AG04449 (cell line): ENCODE measurements around the gene RAD51B.
"Not testable (repeated sequence)": the region's sequence is repeated elsewhere in the genome, so short reads cannot be mapped to it uniquely, and the experiment has no call there.

Source experiments
- CTCF ChIA-PET: fragments of 350-600 bp; formaldehyde crosslinking; extraction: SDS; loops from one replicate; lab custom pipeline; 2021; ENCODE audit warnings: antibody characterized with exemption; lab: Yijun Ruan, JAX
- POLR2A ChIA-PET: fragments of 400-600, 350-600 bp; formaldehyde crosslinking; extraction: SDS; loops from one replicate; lab custom pipeline; 2020; ENCODE audit warnings: antibody characterized with exemption, inconsistent platforms; lab: Yijun Ruan, JAX
- DNase-seq: peaks from one replicate; pipeline ENCODE4 v3.0.0-alpha.2; 2010; ENCODE audit warnings: low read depth, low spot score
- H3K4me3 ChIP-seq: 2 replicates; pipeline ENCODE4 v1.5.1; 2011; ENCODE audit warnings: low read depth, mild to moderate bottlenecking, control low read depth, low read length
- TF ChIP-seq, protein P1 (sequence below): IDR thresholded peaks from one replicate; pipeline ENCODE4 v1.5.1; 2011; ENCODE audit warnings: mild to moderate bottlenecking, moderate library complexity, low read length, control low read depth, inconsistent platforms; ENCODE audit not compliant: insufficient read depth; ENCODE audit errors: missing control alignments

Gene RAD51B

GRCh38 chr14:68695856-68696255 lies 876.3 kb downstream of the RAD51B start:
- TF ChIP-seq, protein P1, sequence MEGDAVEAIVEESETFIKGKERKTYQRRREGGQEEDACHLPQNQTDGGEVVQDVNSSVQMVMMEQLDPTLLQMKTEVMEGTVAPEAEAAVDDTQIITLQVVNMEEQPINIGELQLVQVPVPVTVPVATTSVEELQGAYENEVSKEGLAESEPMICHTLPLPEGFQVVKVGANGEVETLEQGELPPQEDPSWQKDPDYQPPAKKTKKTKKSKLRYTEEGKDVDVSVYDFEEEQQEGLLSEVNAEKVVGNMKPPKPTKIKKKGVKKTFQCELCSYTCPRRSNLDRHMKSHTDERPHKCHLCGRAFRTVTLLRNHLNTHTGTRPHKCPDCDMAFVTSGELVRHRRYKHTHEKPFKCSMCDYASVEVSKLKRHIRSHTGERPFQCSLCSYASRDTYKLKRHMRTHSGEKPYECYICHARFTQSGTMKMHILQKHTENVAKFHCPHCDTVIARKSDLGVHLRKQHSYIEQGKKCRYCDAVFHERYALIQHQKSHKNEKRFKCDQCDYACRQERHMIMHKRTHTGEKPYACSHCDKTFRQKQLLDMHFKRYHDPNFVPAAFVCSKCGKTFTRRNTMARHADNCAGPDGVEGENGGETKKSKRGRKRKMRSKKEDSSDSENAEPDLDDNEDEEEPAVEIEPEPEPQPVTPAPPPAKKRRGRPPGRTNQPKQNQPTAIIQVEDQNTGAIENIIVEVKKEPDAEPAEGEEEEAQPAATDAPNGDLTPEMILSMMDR = no peak
- DNase-seq = no peak
- ChIA-PET CTCF (interaction anchor here (5.3 kb wide), 1 partner anchor 93 kb away, joined by 26 read pairs; no protein-coding TSS in a partner anchor), POLR2A (interaction anchor here (1.0 to 3.5 kb wide), 5 partner anchors 13 to 329 kb away, joined by 3 to 20 read pairs (median 10); partner anchors contain the start of gene ZFP36L1)
- no peak overlapping the region for H3K4me3 ChIP-seq

GRCh38 chr14:68696266-68696665 lies 876.7 kb downstream of the RAD51B start:
- POLR2A ChIA-PET = interaction anchor here (2.3 to 3.5 kb wide), 2 partner anchors 93 to 96 kb away, joined by 9 to 20 read pairs; partner anchors contain the start of gene ZFP36L1

DNA sequence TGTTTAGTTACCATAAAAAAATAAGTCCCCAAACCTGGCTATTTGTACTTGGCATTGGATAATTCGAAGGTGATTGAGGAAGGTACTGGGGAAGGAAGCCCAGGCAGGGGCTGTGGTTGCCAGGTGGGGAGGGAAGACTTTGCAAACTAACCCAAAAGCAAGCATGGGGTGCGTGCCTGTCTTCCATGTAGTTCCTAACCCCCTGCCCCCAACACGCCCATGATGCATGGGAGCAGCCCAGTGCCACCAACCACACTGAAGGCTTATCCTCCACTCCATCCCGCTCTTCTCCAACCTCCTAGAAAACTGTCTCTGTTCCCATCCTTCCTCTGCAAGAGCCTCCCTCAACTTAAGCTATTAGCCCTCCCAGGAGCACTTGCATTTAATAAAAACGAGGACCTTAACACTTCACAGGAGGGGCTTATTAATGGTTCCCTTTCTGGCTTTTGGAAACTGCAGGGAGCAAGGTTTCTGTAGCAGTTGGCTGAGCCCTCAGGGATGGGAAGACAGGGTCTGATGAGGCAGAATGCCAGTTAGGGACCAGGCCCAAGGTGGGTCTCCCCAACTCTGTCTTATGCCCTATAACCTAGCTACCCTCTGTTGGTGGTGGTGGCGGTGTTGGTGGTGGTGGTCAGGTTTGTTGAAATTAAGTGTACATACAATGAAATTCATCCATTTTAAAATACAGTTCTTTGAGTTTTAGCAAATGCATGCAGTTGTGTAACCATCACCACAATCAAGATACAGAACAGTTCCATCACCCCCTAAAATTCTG lies 877.3 kb downstream of the RAD51B start:
- H3K4me3 ChIP-seq = no peak overlapping the region
- no peak for DNase-seq
- TF ChIP-seq, protein P1 = no peak
- ChIA-PET POLR2A (interaction anchor here (3.5 kb wide), 1 partner anchor 96 kb away, joined by 20 read pairs; the partner anchor contains the start of gene ZFP36L1), CTCF (no interaction called here)

More at GRCh38 chr14:68696266-68696665, 876.7 kb downstream of the RAD51B start:
- no peak overlapping the region for H3K4me3 ChIP-seq
- CTCF ChIA-PET = interaction anchor here (5.3 kb wide), 1 partner anchor 93 kb away, joined by 26 read pairs; no protein-coding TSS in a partner anchor
- DNase-seq = no peak
- TF ChIP-seq, protein P1 = no peak

- CTCF ChIA-PET, H3K4me3 ChIP-seq, POLR2A ChIA-PET, DNase-seq: not testable (repeated sequence)
These were observed 879.2 kb downstream of the RAD51B start for GRCh38 chr14:68698773-68699172.

- POLR2A ChIA-PET = no interaction called here
- H3K4me3 ChIP-seq = no peak overlapping the region
- CTCF ChIA-PET = interaction anchor here (0.8 to 1.5 kb wide), 2 partner anchors 8 to 242 kb away, joined by 3 to 4 read pairs; no protein-coding TSS in a partner anchor
- TF ChIP-seq, protein P1 = no peak
- DNase-seq = no peak
These were observed 881.6 kb downstream of the RAD51B start for GRCh38 chr14:68701001-68701741.

DNA sequence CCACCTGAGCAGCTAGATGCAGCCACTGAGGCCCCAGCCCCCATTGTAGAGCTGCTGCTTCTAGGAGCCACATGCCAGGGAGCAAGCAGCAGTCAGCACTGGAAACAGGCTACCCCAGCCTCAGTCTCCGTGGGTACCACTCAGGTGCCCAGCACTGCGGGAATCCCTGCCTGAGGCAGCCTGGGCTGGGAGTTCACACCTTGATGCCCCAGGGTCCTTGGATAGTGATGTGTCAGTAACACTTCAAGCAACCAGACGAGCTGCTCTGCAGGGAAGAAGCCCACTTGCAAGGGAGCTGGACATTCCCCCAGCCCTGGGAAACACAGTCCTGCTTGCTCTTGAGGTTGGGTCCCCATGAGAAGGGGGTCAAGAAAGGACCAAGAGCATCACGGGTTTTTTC lies 882.6 kb downstream of the RAD51B start:
- POLR2A ChIA-PET = interaction anchor here (0.6 to 1.2 kb wide), 2 partner anchors 86 to 123 kb away, joined by 3 to 4 read pairs; no protein-coding TSS in a partner anchor
- no peak for DNase-seq
- CTCF ChIA-PET = interaction anchor here (1.1 kb wide), 1 partner anchor 13 kb away, joined by 4 read pairs; no protein-coding TSS in a partner anchor
- no peak overlapping the region for H3K4me3 ChIP-seq
- TF ChIP-seq, protein P1 = no peak
